ENCODE data around the gene ARX.

Gene ARX

GRCh38 chrX:25017667-25018247 lies 2.0 kb upstream of the ARX start:
- DNase-seq (ENCODE audit: extremely low read depth, low read depth): no peak
- TF ChIP-seq CTCF (IDR thresholded peaks at IDR 0.05; ENCODE audit: low read depth, low read length, missing control alignments): no peak
- no peak overlapping the region for H3K4me3 ChIP-seq (replicated peaks; ENCODE audit: low read depth, low read length)

GRCh38 chrX:25016938-25017598 lies 1.3 kb upstream of the ARX start:
- no peak for DNase-seq (ENCODE audit: extremely low read depth, low read depth)
- TF ChIP-seq CTCF (IDR thresholded peaks at IDR 0.05; ENCODE audit: low read depth, low read length, missing control alignments): no peak
- no peak overlapping the region for H3K4me3 ChIP-seq (replicated peaks; ENCODE audit: low read depth, low read length)

GRCh38 chrX:25016361-25016671 lies 551 bp upstream of the ARX start:
- H3K4me3 ChIP-seq (replicated peaks; ENCODE audit: low read depth, low read length): no peak overlapping the region
- TF ChIP-seq CTCF (IDR thresholded peaks at IDR 0.05; ENCODE audit: low read depth, low read length, missing control alignments): no peak
- no peak for DNase-seq (ENCODE audit: extremely low read depth, low read depth)

- TF ChIP-seq CTCF (IDR thresholded peaks at IDR 0.05; ENCODE audit: low read depth, low read length, missing control alignments): no peak
- no peak for DNase-seq (ENCODE audit: extremely low read depth, low read depth)
- H3K4me3 ChIP-seq (replicated peaks; ENCODE audit: low read depth, low read length): no peak overlapping the region
Observed at GRCh38 chrX:25014366-25014838, 1.4 kb downstream of the ARX start.

GRCh38 chrX:25013632-25014365 lies 2.0 kb downstream of the ARX start:
- no peak overlapping the region for H3K4me3 ChIP-seq (replicated peaks; ENCODE audit: low read depth, low read length)
- no peak for TF ChIP-seq CTCF (IDR thresholded peaks at IDR 0.05; ENCODE audit: low read depth, low read length, missing control alignments)
- DNase-seq (ENCODE audit: extremely low read depth, low read depth): no peak

GRCh38 chrX:25012793-25013631 lies 2.8 kb downstream of the ARX start:
- no peak for DNase-seq (ENCODE audit: extremely low read depth, low read depth)
- no peak for TF ChIP-seq CTCF (IDR thresholded peaks at IDR 0.05; ENCODE audit: low read depth, low read length, missing control alignments)
- H3K4me3 ChIP-seq (replicated peaks; ENCODE audit: low read depth, low read length): no peak overlapping the region
